GM21515 (cell line): Measurements from ENCODE around the gene REPS2.

ENCODE experiments used
- ATAC-seq: cut with Tn5 transposase; IDR thresholded peaks from one replicate; pipeline ENCODE4 v1.9.1; 2021; ENCODE audit not compliant: unreplicated experiment

The REPS2 gene

GRCh38 chrX:16997313-16997712 lies 50.9 kb downstream of the REPS2 start:
- ATAC-seq, result no peak

GRCh38 chrX:16999275-16999674 lies 52.8 kb downstream of the REPS2 start:
- no peak for ATAC-seq

DNA sequence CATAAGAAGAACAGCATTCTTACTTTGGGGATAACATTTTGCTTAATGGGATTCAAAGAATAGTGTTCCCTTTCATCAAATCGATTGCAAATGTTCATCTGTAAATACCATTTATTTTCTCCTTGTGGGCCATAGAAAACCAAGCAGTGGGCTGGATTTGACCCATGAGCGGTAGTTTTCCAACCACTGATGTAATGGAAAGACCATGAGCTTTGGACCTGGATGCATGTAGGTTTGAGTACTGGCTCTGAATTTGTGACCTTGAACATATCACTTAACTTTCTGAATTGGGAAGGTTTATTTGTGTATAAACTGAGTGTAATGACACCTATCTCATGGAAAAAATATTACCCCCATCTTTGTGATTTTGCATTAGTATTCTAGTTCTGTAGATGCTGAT lies 54.3 kb downstream of the REPS2 start:
- ATAC-seq, result no peak

DNA sequence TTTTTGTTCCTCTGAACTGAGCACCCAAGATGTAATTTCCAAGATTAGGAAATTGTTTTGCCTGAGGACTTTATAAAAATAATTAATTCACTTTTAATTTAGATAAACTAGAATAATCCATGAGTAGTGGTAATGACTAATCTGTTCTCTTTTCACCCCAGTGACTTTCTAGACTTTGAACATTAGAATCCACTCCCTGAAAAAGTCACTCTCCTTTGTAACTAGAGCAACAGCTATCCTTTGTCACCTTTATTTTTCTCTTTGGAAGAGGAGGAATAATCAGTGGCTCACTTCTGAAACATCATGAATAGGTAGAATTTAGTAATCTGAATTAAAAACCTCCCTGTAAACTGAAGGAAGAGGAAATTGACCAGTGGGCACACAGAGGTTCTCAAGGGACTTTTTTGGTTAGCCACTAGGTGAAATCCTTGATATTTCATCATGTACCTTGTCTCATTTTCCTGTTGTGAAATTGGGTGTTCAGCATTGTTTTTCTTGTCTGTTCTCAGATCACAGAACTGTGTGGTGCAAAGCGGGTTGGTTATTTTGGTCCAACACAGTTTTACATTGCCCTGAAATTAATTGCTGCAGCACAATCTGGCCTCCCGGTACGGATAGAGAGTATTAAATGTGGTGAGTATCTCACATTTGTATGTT lies 59.4 kb downstream of the REPS2 start:
- no peak for ATAC-seq

DNA sequence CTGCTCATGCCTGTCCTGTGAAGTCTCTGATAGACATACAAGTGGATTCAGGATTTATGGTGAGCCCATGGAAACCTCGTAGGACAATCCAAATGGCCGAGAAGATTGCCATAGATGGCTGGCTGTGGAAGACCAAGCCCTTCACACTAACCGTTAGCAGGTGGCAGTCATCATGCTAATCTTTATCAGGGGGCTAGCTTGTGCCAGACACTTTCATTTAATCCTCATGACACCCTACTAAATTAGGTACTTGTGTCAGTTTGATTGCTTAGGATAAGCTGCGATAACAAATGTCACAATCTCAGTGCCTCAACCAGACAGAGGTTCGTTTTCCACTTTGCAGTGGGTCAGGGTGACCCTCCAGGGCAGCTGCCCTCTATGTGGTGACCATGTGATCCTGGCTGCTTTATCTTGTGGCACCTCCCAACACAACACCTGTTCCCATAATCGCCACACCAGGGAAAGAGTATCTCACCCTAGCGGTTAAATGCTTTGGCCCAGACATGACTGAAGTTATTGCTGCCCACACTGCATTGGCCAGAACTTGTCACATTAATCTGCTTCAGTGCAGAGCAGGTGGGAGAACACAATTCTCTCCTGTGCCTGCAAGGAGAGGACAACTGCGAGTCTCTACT lies 60.8 kb downstream of the REPS2 start:
- ATAC-seq, result no peak

DNA sequence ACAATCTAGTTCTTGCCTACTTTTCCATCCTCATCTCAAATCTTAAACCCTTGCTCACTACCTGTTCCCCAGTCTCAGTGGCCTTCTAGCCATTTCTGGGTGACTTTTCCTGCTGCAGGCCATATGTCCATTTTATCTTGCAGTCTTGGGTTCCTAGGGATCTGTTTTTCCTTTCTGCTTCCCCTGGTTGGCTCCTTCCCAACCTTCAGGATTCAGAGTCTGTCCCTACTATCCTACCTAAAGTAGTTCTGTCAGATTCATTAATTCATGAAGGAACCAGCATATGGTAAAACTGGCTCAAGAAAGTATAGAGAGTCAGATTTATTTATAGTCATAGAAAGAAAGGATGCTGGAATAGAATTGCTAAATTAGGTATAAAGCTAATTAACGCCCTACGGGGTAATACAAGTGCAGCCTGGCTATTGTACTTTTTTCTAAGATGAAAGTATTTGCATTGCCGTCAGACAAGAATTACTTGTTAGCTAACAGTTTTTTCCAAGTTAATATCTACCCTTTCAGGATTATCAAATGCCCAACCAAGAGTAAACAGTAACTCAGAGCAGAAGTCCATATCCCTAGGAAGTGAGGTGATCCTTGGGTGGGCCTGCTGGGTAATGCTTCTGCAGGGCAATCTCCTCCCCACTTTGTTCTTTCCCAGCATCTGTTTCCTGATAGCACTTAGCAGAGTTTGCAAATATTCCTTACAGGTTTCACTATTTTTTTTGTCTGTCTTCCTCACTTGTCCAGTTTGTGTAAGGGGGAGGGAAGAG lies 63.6 kb downstream of the REPS2 start:
- no peak for ATAC-seq

- ATAC-seq, result no peak
These were observed 66.0 kb downstream of the REPS2 start for GRCh38 chrX:17012465-17012864.

GRCh38 chrX:17014216-17014615 lies 67.8 kb downstream of the REPS2 start:
- no peak for ATAC-seq

- no peak for ATAC-seq
These were observed 70.7 kb downstream of the REPS2 start for GRCh38 chrX:17017134-17017533.

DNA sequence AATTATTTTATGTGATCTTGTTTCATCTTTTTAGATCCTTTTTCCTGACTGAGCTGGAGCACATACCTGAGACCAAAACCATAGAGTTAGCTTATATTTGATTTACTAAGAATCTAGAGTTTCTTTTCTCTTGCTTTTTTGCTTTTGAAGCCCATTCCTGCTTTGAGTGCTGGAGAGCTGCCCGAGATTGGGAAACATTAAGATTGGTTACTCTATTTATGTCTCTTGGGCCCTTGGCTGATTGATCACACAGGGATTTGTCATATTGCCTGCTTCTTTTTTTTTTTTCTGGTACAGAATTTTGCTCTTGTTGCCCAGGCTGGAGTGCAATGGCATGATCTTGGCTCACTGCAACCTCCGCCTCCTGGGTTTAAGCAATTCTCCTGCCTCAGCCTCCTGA lies 73.9 kb downstream of the REPS2 start:
- ATAC-seq, result no peak

DNA sequence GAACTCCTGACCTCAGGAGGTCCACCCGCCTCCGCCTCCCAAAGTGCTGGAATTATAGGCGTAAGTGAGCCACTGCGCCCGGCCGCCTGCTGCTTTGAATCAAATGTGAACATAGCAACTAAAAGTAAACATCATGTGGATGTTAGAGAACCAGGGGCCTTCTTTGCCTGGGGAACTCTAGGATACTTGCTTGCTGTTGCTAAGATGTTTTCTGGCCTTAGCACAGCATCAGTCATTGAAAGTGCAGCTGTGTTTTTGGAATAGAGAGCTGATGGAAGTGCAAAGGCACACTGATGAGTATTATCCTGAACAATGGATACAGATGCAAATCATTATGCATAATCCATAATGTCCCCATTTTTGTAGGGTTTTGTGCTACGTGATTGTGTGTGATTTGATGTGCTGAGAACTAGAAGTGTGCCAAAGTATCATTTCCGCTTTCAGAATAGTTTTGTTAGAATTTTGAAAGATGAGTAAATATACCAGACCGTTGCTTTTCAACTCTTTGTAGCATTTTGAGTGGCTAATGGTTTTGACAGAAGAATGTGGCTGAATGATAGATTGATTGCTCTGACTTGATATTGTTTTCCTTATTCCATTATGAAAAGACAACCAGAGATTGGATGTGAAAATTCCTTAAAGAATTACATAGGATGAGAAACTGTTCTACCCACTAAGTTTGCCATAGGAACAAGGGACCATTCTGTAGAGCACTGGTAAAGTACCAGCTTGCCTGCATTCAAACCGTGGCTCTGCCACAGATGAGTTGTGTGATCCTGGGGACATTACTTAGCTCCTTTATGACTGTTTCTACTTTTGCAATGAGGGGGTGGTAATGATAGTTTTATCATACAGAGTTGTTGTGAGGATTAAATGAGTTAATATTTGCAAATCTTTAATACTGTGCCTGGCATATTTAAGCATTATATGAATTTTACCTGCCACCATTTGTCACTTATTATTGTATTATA lies 74.7 kb downstream of the REPS2 start:
- no peak for ATAC-seq

DNA sequence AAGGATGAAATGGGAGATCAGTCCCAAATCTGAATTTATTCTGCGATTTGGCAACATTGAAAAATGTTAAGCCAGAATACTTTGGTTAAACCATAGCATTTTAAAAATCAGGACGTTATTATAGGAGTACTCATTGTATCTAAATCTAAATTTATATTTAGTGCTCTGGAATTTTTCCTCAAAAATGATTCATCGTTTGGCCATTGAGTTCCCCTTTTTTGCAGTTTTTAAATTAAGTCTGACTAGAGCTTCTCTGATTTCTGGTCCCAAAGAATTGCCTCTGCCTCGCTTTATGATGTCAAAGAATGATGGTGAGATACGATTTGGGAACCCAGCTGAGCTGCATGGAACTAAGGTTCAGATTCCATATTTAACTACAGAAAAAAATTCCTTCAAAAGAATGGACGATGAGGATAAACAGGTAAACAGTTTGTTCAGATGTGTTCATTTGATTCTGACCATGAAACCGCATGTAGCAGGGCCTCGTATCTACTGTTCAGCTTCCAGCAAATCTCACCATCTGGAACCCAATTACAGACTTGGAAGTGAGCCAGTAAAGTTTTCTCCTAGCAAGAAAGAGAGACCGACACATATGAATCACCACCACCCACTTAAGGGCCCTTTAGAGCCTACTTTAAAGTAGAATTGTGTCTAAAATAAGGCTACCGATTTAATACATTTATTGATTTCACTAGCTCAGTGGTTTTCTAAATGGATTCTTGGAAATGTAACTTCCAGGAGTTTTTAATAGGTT lies 75.6 kb downstream of the REPS2 start:
- no peak for ATAC-seq

DNA sequence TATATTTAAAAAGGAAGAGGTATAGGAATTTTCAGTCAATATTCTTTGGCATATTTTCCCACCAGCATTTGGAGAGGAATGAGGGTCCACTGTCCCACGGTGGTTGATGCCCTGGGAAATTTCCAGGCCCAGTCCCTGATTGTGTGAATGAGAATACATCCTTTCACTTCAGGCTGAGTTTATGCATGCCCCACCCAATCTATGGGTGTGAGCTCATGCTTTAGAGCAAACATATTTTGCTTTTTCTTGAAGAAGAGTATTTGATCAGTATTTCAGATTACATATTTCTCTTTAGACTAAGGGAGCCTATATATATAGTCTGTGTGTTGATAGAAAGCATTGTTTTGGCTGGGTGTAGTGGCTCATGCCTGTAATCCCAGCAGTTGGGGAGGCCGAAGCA lies 77.2 kb downstream of the REPS2 start:
- ATAC-seq, result no peak

DNA sequence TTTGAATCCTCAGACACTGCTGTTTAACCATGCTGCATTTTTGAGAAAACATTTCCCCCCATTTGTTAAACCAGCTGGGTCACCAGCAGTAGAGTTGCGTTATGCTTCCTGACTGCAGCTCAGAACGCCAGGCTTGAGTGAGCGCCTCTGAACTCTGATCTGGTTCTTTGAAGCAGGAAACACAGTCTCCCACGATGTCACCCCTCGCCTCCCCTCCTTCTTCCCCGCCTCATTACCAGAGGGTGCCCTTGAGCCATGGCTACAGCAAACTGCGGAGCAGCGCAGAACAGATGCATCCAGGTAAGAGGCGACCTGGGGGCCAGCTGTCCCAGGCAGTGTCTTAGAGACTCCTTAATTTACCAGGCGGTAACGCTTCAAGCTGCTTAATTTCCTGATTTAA lies 78.4 kb downstream of the REPS2 start:
- ATAC-seq, result no peak

GRCh38 chrX:17025621-17026302 lies 79.3 kb downstream of the REPS2 start:
- ATAC-seq, result no peak

GRCh38 chrX:17027931-17028330 lies 81.5 kb downstream of the REPS2 start:
- ATAC-seq, result no peak

DNA sequence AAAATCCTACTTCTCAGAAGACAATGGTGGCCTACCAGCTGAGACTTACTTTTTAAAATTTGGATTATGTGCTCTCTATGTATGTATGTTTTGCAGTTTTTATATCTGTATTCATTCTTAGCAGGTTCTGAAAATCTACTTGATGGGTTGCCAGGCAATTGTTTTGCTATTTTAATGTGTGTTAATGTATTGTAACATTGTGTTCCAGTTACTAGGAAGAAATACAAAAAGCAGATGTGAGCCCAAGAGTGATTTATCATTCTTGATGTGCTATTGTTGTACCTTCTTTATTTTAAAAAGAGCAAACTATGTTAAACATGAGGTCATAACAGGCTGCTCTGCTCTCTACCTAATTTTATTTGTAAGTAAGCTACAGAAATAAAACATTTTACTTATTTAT lies 81.9 kb downstream of the REPS2 start:
- no peak for ATAC-seq

DNA sequence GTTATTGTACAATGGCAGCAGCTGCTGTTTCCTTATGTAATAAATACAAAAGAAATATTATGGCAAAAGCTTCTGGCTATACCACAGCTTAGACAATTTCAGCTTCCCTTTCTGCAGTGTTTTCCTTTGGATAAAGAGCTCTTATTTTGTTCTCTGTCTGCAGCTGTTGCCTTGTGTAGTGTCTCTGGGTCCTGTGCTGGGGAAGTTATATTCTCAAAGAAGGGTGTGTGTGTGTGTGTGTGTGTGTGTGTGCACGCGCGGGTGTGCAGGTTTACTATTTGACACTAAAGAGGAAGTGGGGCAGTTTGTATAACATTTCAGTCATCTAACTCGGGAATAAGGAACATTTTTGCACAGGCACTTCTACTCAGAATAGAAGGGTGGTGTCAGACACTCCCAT lies 83.6 kb downstream of the REPS2 start:
- ATAC-seq, result no peak

DNA sequence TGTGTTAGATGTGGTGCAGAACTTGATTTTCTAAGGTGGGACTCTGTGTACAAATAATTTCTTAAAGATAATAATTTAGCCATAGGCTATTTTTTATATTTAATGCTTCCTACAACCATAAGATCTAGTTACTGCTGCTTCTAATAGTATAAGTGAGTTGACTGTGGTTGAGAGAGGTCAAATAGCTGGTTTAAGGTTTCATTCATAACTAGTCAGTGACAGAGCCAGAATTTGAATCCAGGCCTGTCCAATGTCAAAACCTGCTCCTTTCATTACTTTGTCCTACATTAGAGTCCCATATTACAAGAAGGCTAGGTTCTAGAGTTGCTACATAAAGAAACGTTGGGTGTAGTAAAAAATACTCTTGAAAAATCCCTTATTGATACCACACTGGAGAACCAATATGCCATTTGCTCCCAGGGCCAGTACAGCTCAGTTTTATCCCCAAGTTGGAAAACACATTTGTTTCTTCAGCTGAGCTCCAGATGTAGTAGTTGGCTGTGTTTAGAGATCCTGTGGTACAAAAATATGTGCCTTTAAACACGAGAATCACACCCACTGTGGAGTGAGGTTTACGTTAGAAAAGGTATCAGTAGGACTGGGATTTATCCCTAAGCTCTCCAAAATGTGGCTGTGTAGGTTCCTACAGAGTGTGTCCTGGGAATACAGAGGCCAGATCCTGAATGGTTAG lies 84.3 kb downstream of the REPS2 start:
- no peak for ATAC-seq
